ENCODE measurements around the gene DISP3.

DNA sequence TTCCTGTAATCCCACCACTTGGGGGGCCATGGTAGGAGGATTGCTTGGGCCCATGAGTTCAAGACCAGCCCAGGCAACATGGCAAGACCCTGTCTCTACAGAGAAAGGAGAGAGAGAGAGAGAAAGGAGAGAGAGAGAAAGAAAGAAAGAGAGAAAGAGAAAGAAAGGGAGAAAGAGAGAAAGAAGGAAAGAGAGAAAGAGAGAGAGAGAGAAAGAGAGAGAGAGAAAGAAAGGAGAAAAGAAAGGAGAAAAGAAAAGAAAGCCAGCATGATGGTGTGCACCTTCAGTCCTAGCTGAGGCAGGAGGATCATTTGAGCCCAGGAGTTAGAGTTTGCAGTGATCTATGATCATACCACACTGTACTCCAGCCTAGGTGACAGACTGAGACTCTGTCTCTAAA, 82.8 kb downstream of the DISP3 start:
- TF ChIP-seq GATA2 (IDR thresholded peaks at IDR 0.05; ENCODE audit: low read depth, low read length) (no peak), GATA3 (IDR thresholded peaks at IDR 0.05; ENCODE audit: low read depth, low read length) (no peak)

Data from SH-SY5Y (cell line).